B cell (primary cell): ENCODE measurements around the gene DKC1. TPM values are rescaled to one million over a fixed set of nuclear protein-coding genes. Genes with fewer than 3 reads are reported as not detected.

Source experiments
- ATAC-seq: fragments of 200-7000 bp; cut with Tn5 transposase; one replicate; pipeline ENCODE4 v1.10.0; 2021; ENCODE audit warnings: low read depth, mild to moderate bottlenecking, moderate number of reproducible peaks, moderate library complexity
- CTCF ChIA-PET: fragments of 350-600 bp; sonication (Branson Sonifier 250); formaldehyde crosslinking; loops from one replicate; lab custom pipeline; 2021; ENCODE audit warnings: antibody characterized with exemption, inconsistent platforms; lab: Charles Lee
- POLR2A ChIA-PET: fragments of 350-600 bp; sonication (Branson Sonifier 250); formaldehyde crosslinking; loops from one replicate; lab custom pipeline; 2021; ENCODE audit warnings: antibody characterized with exemption; lab: Charles Lee
- DNase-seq: peaks from one replicate; pipeline ENCODE4 v3.0.0; 2013
- H2AFZ ChIP-seq: 2 replicates; pipeline ENCODE4 v1.6.1; 2012; ENCODE audit warnings: mild to moderate bottlenecking, low read depth, low read length; ENCODE audit not compliant: insufficient read depth, poor library complexity, severe bottlenecking
- H3K27ac ChIP-seq, 2 donors: 1 replicate in 1 of 2; 2 replicates in 1 of 2; pipeline ENCODE4 v1.5.1; 2012 to 2013; ENCODE audit warnings: low read length in 2 of 2, mild to moderate bottlenecking in 2 of 2, moderate library complexity in 1 of 2
- H3K27me3 ChIP-seq, 4 experiments: fragments of 200-600 bp in 1 of 4; sonication (generic) in 1 of 4; replicated peaks in 1 of 4; 1 replicate in 2 of 4; 2 replicates in 2 of 4; pipeline versions ENCODE4 v1.6.1 to v1.7.0; 2013 to 2016; ENCODE audit warnings: low read length in 3 of 4, mild to moderate bottlenecking in 2 of 4, mixed read lengths in 1 of 4, moderate library complexity in 1 of 4; ENCODE audit not compliant: insufficient read depth in 4 of 4, control insufficient read depth in 3 of 4; ENCODE audit errors: control extremely low read depth in 1 of 4
- H3K36me3 ChIP-seq, 2 experiments: replicated peaks in 1 of 2; 1 replicate in 1 of 2; 2 replicates in 1 of 2; pipeline versions ENCODE4 v1.6.1 to v1.7.1; 2013; ENCODE audit warnings: low read length in 1 of 2; ENCODE audit not compliant: insufficient read depth in 2 of 2, control insufficient read depth in 1 of 2; ENCODE audit errors: control extremely low read depth in 1 of 2, extremely low read depth in 1 of 2
- H3K4me1 ChIP-seq, 2 donors: fragments of 200-600 bp in 1 of 2; sonication (generic) in 1 of 2; 1 replicate in 1 of 2; 2 replicates in 1 of 2; pipeline versions ENCODE4 v1.5.1 to v1.6.1; 2013 to 2017; ENCODE audit warnings: low read length in 2 of 2; ENCODE audit not compliant: control insufficient read depth in 2 of 2, insufficient read depth in 2 of 2
- H3K4me2 ChIP-seq: replicated peaks from 2 replicates; pipeline ENCODE3; 2012; ENCODE audit warnings: mild to moderate bottlenecking, low read depth, low read length; ENCODE audit not compliant: poor library complexity, severe bottlenecking
- H3K4me3 ChIP-seq, 5 experiments: fragments of 200-600 bp in 1 of 5; sonication (generic) in 1 of 5; 1 replicate in 3 of 5; 2 replicates in 2 of 5; pipeline versions ENCODE4 v1.5.1 to v1.7.0; 2011 to 2016; ENCODE audit warnings: low read length in 4 of 5, mild to moderate bottlenecking in 4 of 5, low read depth in 2 of 5, control low read depth in 1 of 5, moderate library complexity in 1 of 5; ENCODE audit not compliant: insufficient read depth in 1 of 5; ENCODE audit errors: control extremely low read depth in 1 of 5, extremely low read depth in 1 of 5
- H3K79me2 ChIP-seq: fragments of 200-600 bp; sonication (generic); one replicate; pipeline ENCODE4 v1.6.0; 2016; ENCODE audit warnings: low read length; ENCODE audit not compliant: control insufficient read depth, insufficient read depth
- H3K9ac ChIP-seq: fragments of 200-600 bp; sonication (generic); 2 replicates; pipeline ENCODE4 v1.6.1; 2017; ENCODE audit warnings: mild to moderate bottlenecking, low read length, moderate library complexity
- H3K9me3 ChIP-seq, 3 donors: one replicate each; pipeline versions ENCODE4 v1.6.1 to v1.7.1; 2013; ENCODE audit warnings: low read length in 2 of 3; ENCODE audit not compliant: control insufficient read depth in 2 of 3, insufficient read depth in 1 of 3; ENCODE audit errors: control extremely low read depth in 1 of 3
- H4K20me1 ChIP-seq: 2 replicates; pipeline ENCODE4 v1.6.0; 2012; ENCODE audit warnings: mild to moderate bottlenecking, low read length; ENCODE audit not compliant: insufficient read depth, control insufficient read depth, poor library complexity, severe bottlenecking
- H3K27ac Mint-ChIP-seq: one replicate; pipeline ENCODE4 v1.8.0; 2021; ENCODE audit warnings: mixed read lengths
- H3K27me3 Mint-ChIP-seq: one replicate; pipeline ENCODE4 v1.8.0; 2021; ENCODE audit warnings: mixed read lengths
- H3K4me1 Mint-ChIP-seq: one replicate; pipeline ENCODE4 v1.8.0; 2021; ENCODE audit warnings: mixed read lengths
- H3K4me3 Mint-ChIP-seq: one replicate; pipeline ENCODE4 v1.8.0; 2021; ENCODE audit warnings: mixed read lengths
- H3K9me3 Mint-ChIP-seq: one replicate; pipeline ENCODE4 v1.8.0; 2022; ENCODE audit warnings: mixed read lengths; ENCODE audit not compliant: insufficient read depth
- EZH2 ChIP-seq: IDR thresholded peaks from 2 replicates; pipeline ENCODE4 v1.6.1; 2012; ENCODE audit warnings: borderline replicate concordance, low read depth, mild to moderate bottlenecking, moderate library complexity, low read length; ENCODE audit not compliant: insufficient read depth, poor library complexity, severe bottlenecking
- WGBS: methylation state at CpG from one replicate; pipeline ENCODE4 v1.1.5; 2013; ENCODE audit warnings: missing lambda C conversion rate; ENCODE audit not compliant: insufficient coverage; 5-methylcytosine and 5-hydroxymethylcytosine counted together
- intact Hi-C: fragments of 100-400 bp; cut with micrococcal nuclease; formaldehyde crosslinking; loops from one replicate; pipeline ENCODE4 v1.10.0; 2022
- polyA plus RNA-seq: library from polyadenylated mRNA; depleted of rRNA; stranded (reverse); fragments of >200 nt; gene quantifications from 2 replicates; pipeline ENCODE4 v1.2.3, GENCODE V29; 2012
- total RNA-seq, 2 donors: library from RNA; stranded (reverse); fragments of 120-200 nt in 1 of 2; gene quantifications; 1 replicate in 1 of 2; 2 replicates in 1 of 2; pipeline versions ENCODE4 v1.2.3 to v1.2.4, GENCODE V29; 2013 to 2022
- TF ChIP-seq, protein P1 (sequence below): fragments of 200-600 bp; IDR thresholded peaks from one replicate; pipeline ENCODE4 v1.8.0; 2022; ENCODE audit warnings: antibody characterized with exemption, mild to moderate bottlenecking

The DKC1 gene
- total and polyA plus RNA-seq, 2 donors (not counting 1 experiment from before 2014, with no cell fraction given), result 18.8 to 73.5 TPM

DNA sequence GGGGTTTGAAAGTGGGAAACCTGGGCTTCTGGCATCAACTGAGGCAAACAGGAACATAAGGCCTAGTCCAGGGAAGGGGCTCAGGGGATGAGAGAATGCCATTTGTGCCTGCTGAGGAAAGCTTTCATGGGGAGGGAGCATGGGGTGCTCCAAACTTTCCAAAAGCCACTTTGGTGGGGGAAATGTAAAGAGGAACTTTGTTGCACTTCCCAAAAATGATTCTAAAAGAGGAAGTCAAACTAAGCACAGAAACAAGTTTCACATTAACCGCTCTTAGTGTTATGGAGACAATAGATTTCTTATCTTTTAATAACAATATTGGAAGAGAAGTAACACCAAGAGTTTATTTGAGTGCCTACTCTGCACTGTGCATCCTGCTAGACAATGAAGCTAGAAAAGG is 44.0 kb upstream of the DKC1 start:
- no CpG with 5 or more reads among the region's 1 CpG for WGBS
- Histone ChIP-seq H3K9me3 (no peaks in the 10 kb centered on the region), H2AFZ (no peak overlapping the region), H3K27ac (peak overlapping the region in 1 of 2 donors; percentile 22), H3K4me3 (peak overlapping the region in 1 of 5 experiments; percentile 27), H3K4me2 (peak overlapping the region; percentile 56), H3K9ac (peak overlapping the region; percentile 4), H3K36me3 (no peaks in the 10 kb centered on the region), H3K27me3 (no peaks in the 10 kb centered on the region), H3K4me1 (peaks cover 27 to 30% of the 10 kb centered on the region in 2 donors), H4K20me1 (no peaks in the 10 kb centered on the region), H3K79me2 (peaks cover 11% of the 10 kb centered on the region)
- Mint-ChIP-seq H3K4me1 (peaks cover 36% of the 10 kb centered on the region), H3K27me3 (no peaks in the 10 kb centered on the region), H3K27ac (peak overlapping the region; percentile 85), H3K9me3 (no peaks in the 10 kb centered on the region), H3K4me3 (peak overlapping the region; percentile 64)
- ChIA-PET POLR2A (no interaction called here), CTCF (interaction anchor here (1.0 to 4.8 kb wide), 2 partner anchors 31 to 120 kb away, joined by 3 to 44 read pairs; partner anchors contain the start of gene GAB3)
- no peak for TF ChIP-seq EZH2
- TF ChIP-seq, protein P1, sequence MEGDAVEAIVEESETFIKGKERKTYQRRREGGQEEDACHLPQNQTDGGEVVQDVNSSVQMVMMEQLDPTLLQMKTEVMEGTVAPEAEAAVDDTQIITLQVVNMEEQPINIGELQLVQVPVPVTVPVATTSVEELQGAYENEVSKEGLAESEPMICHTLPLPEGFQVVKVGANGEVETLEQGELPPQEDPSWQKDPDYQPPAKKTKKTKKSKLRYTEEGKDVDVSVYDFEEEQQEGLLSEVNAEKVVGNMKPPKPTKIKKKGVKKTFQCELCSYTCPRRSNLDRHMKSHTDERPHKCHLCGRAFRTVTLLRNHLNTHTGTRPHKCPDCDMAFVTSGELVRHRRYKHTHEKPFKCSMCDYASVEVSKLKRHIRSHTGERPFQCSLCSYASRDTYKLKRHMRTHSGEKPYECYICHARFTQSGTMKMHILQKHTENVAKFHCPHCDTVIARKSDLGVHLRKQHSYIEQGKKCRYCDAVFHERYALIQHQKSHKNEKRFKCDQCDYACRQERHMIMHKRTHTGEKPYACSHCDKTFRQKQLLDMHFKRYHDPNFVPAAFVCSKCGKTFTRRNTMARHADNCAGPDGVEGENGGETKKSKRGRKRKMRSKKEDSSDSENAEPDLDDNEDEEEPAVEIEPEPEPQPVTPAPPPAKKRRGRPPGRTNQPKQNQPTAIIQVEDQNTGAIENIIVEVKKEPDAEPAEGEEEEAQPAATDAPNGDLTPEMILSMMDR, result no peak
- intact Hi-C loops, result loop anchor here (2.0 to 10.0 kb wide), 2 partner anchors 30 to 126 kb away; no protein-coding TSS in a partner anchor
- ATAC-seq (peak; percentile 40), DNase-seq (peak; percentile 52)

DNA sequence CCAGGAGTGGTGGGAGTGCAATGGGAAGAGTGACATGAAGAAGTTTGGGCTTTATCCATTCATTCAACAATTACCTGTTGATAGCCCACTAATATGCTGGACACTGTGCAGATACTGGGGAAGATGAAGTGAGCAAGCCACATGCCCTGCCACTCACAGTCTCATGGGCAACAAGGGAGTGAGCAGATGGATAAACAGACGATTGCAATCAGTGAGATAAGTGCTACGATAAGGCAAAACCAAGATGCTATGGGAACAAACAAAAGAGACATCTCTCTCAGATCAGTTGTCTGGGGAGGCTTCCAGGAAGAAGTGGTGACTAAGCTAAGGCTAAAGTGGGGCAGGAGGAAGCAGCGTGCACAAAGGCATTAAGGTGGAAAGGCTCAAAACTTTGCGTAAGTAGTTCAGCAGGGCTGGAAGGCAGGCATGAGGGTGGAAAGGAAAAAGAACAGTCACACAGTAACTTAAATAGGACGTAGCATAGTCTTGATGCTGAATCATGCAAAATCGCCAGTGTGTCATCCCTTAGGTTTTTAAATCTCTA is 43.5 kb upstream of the DKC1 start:
- peak overlapping the region in 1 of 5 experiments; percentile 27 for H3K4me3 ChIP-seq
- peak overlapping the region; percentile 56 for H3K4me2 ChIP-seq
- TF ChIP-seq, protein P1, result no peak
- TF ChIP-seq EZH2, result no peak
- ATAC-seq (peak; percentile 42), DNase-seq (peak; percentile 5)
- Mint-ChIP-seq H3K27ac (peak overlapping the region; percentile 70), H3K4me1 (peaks cover 37% of the 10 kb centered on the region), H3K27me3 (no peaks in the 10 kb centered on the region), H3K4me3 (peak overlapping the region; percentile 64), H3K9me3 (no peaks in the 10 kb centered on the region)
- 0% methylated on average over 1 of the region's 6 CpGs for WGBS
- peak overlapping the region in 1 of 2 donors; percentile 14 for H3K27ac ChIP-seq
- no peaks in the 10 kb centered on the region for H3K27me3 ChIP-seq
- intact Hi-C loops, result loop anchor here (2.0 to 10.0 kb wide), 2 partner anchors 30 to 126 kb away; no protein-coding TSS in a partner anchor
- H3K9me3 ChIP-seq, result no peaks in the 10 kb centered on the region
- no peaks in the 10 kb centered on the region for H4K20me1 ChIP-seq
- H3K9ac ChIP-seq, result no peak overlapping the region
- peaks cover 11% of the 10 kb centered on the region for H3K79me2 ChIP-seq
- POLR2A ChIA-PET, result no interaction called here
- peaks cover 27 to 30% of the 10 kb centered on the region in 2 donors for H3K4me1 ChIP-seq
- H2AFZ ChIP-seq, result no peak overlapping the region
- no peaks in the 10 kb centered on the region for H3K36me3 ChIP-seq
- CTCF ChIA-PET, result interaction anchor here (4.8 kb wide), 1 partner anchor 31 kb away, joined by 44 read pairs; the partner anchor contains the start of gene GAB3
